Neutrophil (primary cell): ENCODE measurements around the gene TMTC2.

ENCODE experiments used
- H3K27ac ChIP-seq: fragments of 200-600 bp; sonication (generic); 2 replicates; pipeline ENCODE4 v1.5.1; 2016; ENCODE audit warnings: mild to moderate bottlenecking, moderate library complexity
- H3K27me3 ChIP-seq: fragments of 200-600 bp; sonication (generic); 2 replicates; pipeline ENCODE4 v1.6.0; 2016; ENCODE audit warnings: mild to moderate bottlenecking
- H3K36me3 ChIP-seq: fragments of 200-600 bp; sonication (generic); 2 replicates; pipeline ENCODE4 v1.5.1; 2017
- H3K4me1 ChIP-seq, 2 experiments: fragments of 200-600 bp in 1 of 2; sonication (generic) in 1 of 2; 1 replicate in 1 of 2; 2 replicates in 1 of 2; pipeline versions ENCODE4 v1.5.1 to v1.6.1; 2013 to 2016; ENCODE audit warnings: low read depth in 1 of 2, low read length in 1 of 2, mild to moderate bottlenecking in 1 of 2, moderate library complexity in 1 of 2; ENCODE audit not compliant: control insufficient read depth in 1 of 2, insufficient read depth in 1 of 2
- H3K4me3 ChIP-seq, 2 experiments: fragments of 200-600 bp in 1 of 2; sonication (generic) in 1 of 2; 1 replicate in 1 of 2; 2 replicates in 1 of 2; pipeline ENCODE4 v1.5.1; 2013 to 2016; ENCODE audit warnings: low read depth in 1 of 2, low read length in 1 of 2, mild to moderate bottlenecking in 1 of 2, moderate library complexity in 1 of 2
- H3K9me3 ChIP-seq: fragments of 200-600 bp; sonication (generic); 2 replicates; pipeline ENCODE4 v1.5.1; 2016
- CTCF ChIP-seq: fragments of 200-600 bp; sonication (generic); IDR thresholded peaks from 2 replicates; pipeline ENCODE4 v1.5.1; 2016; ENCODE audit warnings: antibody characterized with exemption

Gene TMTC2

GRCh38 chr12:82671673-82672195 is 15.0 kb upstream of the TMTC2 start:
- Histone ChIP-seq H3K9me3 (no peaks in the 10 kb centered on the region), H3K27ac (no peak overlapping the region), H3K4me1 (no peaks in the 10 kb centered on the region), H3K36me3 (no peaks in the 10 kb centered on the region), H3K27me3 (no peaks in the 10 kb centered on the region), H3K4me3 (no peak overlapping the region)
- no peak for TF ChIP-seq CTCF

- Histone ChIP-seq H3K4me1 (no peaks in the 10 kb centered on the region), H3K27ac (no peak overlapping the region), H3K4me3 (no peak overlapping the region), H3K36me3 (no peaks in the 10 kb centered on the region), H3K9me3 (no peaks in the 10 kb centered on the region), H3K27me3 (no peaks in the 10 kb centered on the region)
- TF ChIP-seq CTCF: no peak
These were observed 13.8 kb upstream of the TMTC2 start for GRCh38 chr12:82672811-82673495.

- Histone ChIP-seq H3K27me3 (no peaks in the 10 kb centered on the region), H3K36me3 (no peaks in the 10 kb centered on the region), H3K4me1 (no peaks in the 10 kb centered on the region), H3K9me3 (no peaks in the 10 kb centered on the region), H3K27ac (no peak overlapping the region), H3K4me3 (no peak overlapping the region)
- TF ChIP-seq CTCF: no peak
These were observed 13.0 kb upstream of the TMTC2 start for GRCh38 chr12:82673698-82674097.

GRCh38 chr12:82675246-82675645 is 11.5 kb upstream of the TMTC2 start:
- Histone ChIP-seq H3K36me3 (no peaks in the 10 kb centered on the region), H3K4me3 (no peak overlapping the region), H3K4me1 (no peaks in the 10 kb centered on the region), H3K27ac (no peak overlapping the region), H3K27me3 (no peaks in the 10 kb centered on the region), H3K9me3 (no peaks in the 10 kb centered on the region)
- no peak for TF ChIP-seq CTCF

- no peak for TF ChIP-seq CTCF
- Histone ChIP-seq H3K9me3 (no peaks in the 10 kb centered on the region), H3K36me3 (no peaks in the 10 kb centered on the region), H3K4me1 (peaks cover 8% of the 10 kb centered on the region in 2 experiments), H3K4me3 (no peak overlapping the region), H3K27me3 (peaks cover 3% of the 10 kb centered on the region), H3K27ac (no peak overlapping the region)
These were observed 4.4 kb upstream of the TMTC2 start for GRCh38 chr12:82682326-82682725.
